WTC11 (cell line): ENCODE data around the gene EXOC4. TPM values are rescaled to one million over a fixed set of nuclear protein-coding genes. Genes with fewer than 3 reads are reported as not detected.

Experiments
- ATAC-seq: fragments of 200-7000 bp; cut with Tn5 transposase; 2 replicates; pipeline ENCODE4 v1.10.0; 2021; ENCODE audit warnings: mild to moderate bottlenecking, moderate library complexity
- CTCF ChIA-PET: fragments of 300-600 bp; sonication (Branson Sonifier 250); formaldehyde crosslinking; loops from one replicate; lab custom pipeline; 2021; ENCODE audit warnings: antibody characterized with exemption; lab: Charles Lee
- POLR2A ChIA-PET: fragments of 350-600 bp; sonication (Branson Sonifier 250); formaldehyde crosslinking; loops from one replicate; lab custom pipeline; 2021; ENCODE audit warnings: antibody characterized with exemption; lab: Charles Lee
- DNase-seq: peaks from one replicate; pipeline ENCODE4 v3.0.0; 2021; ENCODE audit warnings: low spot score
- H3K27ac Mint-ChIP-seq: 2 replicates; pipeline ENCODE4 v1.8.0; 2021; ENCODE audit warnings: mixed read lengths
- H3K27me3 Mint-ChIP-seq: 2 replicates; pipeline ENCODE4 v1.8.0; 2021; ENCODE audit warnings: low read depth, mild to moderate bottlenecking, moderate library complexity, mixed read lengths
- H3K36me3 Mint-ChIP-seq: 2 replicates; pipeline ENCODE4 v1.8.0; 2021; ENCODE audit warnings: mixed read lengths
- H3K4me1 Mint-ChIP-seq: 2 replicates; pipeline ENCODE4 v1.8.0; 2022; ENCODE audit warnings: mixed read lengths
- H3K4me3 Mint-ChIP-seq: 2 replicates; pipeline ENCODE4 v1.8.0; 2021; ENCODE audit warnings: mild to moderate bottlenecking, moderate library complexity, mixed read lengths
- H3K9me3 Mint-ChIP-seq: 2 replicates; pipeline ENCODE4 v1.8.0; 2021; ENCODE audit warnings: mixed read lengths
- HMGA2 ChIP-seq: fragments of 250-450 bp; sonication (Bioruptor Pico); IDR thresholded peaks from 2 replicates; pipeline ENCODE4 v1.4.0; 2021; ENCODE audit warnings: mild to moderate bottlenecking, moderate library complexity
- JAZF1 ChIP-seq: fragments of 250-450 bp; sonication (Bioruptor Pico); IDR thresholded peaks from 2 replicates; pipeline ENCODE4 v1.9.0; 2021; ENCODE audit warnings: moderate library complexity, mild to moderate bottlenecking, inconsistent platforms
- KAT7 ChIP-seq: sonication (generic); formaldehyde crosslinking; IDR thresholded peaks from 2 replicates; pipeline ENCODE4 v1.8.1; 2023; ENCODE audit warnings: missing genetic modification reagents, mild to moderate bottlenecking, borderline replicate concordance
- NR2C2 ChIP-seq: sonication (generic); formaldehyde crosslinking; IDR thresholded peaks from 2 replicates; pipeline ENCODE4 v1.8.0; 2022; ENCODE audit warnings: mild to moderate bottlenecking, missing genetic modification reagents
- TEAD4 ChIP-seq: sonication (generic); formaldehyde crosslinking; IDR thresholded peaks from 2 replicates; pipeline ENCODE4 v1.8.0; 2022; ENCODE audit warnings: mild to moderate bottlenecking, missing genetic modification reagents
- ZNF317 ChIP-seq: sonication (generic); formaldehyde crosslinking; IDR thresholded peaks from 2 replicates; pipeline ENCODE4 v1.8.1; 2023; ENCODE audit warnings: low read depth, mild to moderate bottlenecking, moderate library complexity, missing genetic modification reagents, borderline replicate concordance
- ZNF416 ChIP-seq: fragments of 250-450 bp; sonication (Bioruptor Pico); IDR thresholded peaks from 2 replicates; pipeline ENCODE4 v1.9.0; 2021; ENCODE audit warnings: mild to moderate bottlenecking, inconsistent platforms
- ZNF423 ChIP-seq: fragments of 250-450 bp; sonication (Bioruptor Pico); IDR thresholded peaks from 2 replicates; pipeline ENCODE4 v2.1.2; 2022; ENCODE audit warnings: mild to moderate bottlenecking, moderate library complexity
- total RNA-seq: library from RNA; stranded (reverse); gene quantifications from 3 replicates; pipeline ENCODE4 v1.2.3, GENCODE V29; 2021
- TF ChIP-seq, protein P1 (sequence below): fragments of 250-450 bp; sonication (Bioruptor Pico); IDR thresholded peaks from 2 replicates; pipeline ENCODE4 v2.1.2; 2022; ENCODE audit warnings: mild to moderate bottlenecking, moderate library complexity
- TF ChIP-seq, protein P2 (sequence below): fragments of 250-450 bp; sonication (Bioruptor Pico); IDR thresholded peaks from 2 replicates; pipeline ENCODE4 v1.9.0; 2021; ENCODE audit warnings: moderate library complexity, mild to moderate bottlenecking, inconsistent platforms, borderline replicate concordance
- TF ChIP-seq, protein P3 (sequence below): sonication (generic); formaldehyde crosslinking; IDR thresholded peaks from 2 replicates; pipeline ENCODE4 v1.8.1; 2022; ENCODE audit warnings: missing genetic modification reagents, borderline replicate concordance
- TF ChIP-seq, protein P4 (sequence below): sonication (generic); formaldehyde crosslinking; IDR thresholded peaks from 2 replicates; pipeline ENCODE4 v1.8.1; 2023; ENCODE audit warnings: mild to moderate bottlenecking, missing genetic modification reagents, moderate library complexity
- TF ChIP-seq, protein P5 (sequence below): sonication (generic); formaldehyde crosslinking; IDR thresholded peaks from 2 replicates; pipeline ENCODE4 v1.8.1; 2023; ENCODE audit warnings: mild to moderate bottlenecking, missing genetic modification reagents, moderate library complexity
- TF ChIP-seq, protein P6 (sequence below): sonication (generic); formaldehyde crosslinking; IDR thresholded peaks from 2 replicates; pipeline ENCODE4 v1.8.1; 2023; ENCODE audit warnings: mild to moderate bottlenecking, moderate library complexity, missing genetic modification reagents

The EXOC4 gene
- total RNA-seq, 1 experiment from 2014 or later, result 62.0 TPM

DNA sequence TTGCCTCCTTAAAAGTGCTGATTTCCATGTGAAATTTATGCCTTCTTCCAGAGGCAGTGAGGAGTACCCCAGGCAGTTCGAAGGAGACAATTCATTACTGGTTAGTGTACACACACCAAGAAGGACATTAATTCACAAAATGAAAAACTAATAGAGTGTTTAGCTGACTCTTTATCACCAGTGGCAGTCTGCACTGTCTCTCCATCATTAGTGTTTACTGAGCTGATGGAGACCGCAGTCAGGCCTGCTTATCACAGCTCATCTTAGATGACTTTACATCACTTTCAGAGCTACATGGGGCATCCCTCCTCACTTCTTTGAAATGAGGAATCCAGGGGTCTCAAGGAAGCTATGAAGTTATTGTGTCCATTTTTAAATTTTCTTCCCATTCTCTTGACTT, 718.7 kb downstream of the EXOC4 start (continued):
- TF ChIP-seq, protein P1, sequence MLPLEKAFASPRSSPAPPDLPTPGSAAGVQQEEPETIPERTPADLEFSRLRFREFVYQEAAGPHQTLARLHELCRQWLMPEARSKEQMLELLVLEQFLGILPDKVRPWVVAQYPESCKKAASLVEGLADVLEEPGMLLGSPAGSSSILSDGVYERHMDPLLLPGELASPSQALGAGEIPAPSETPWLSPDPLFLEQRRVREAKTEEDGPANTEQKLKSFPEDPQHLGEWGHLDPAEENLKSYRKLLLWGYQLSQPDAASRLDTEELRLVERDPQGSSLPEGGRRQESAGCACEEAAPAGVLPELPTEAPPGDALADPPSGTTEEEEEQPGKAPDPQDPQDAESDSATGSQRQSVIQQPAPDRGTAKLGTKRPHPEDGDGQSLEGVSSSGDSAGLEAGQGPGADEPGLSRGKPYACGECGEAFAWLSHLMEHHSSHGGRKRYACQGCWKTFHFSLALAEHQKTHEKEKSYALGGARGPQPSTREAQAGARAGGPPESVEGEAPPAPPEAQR (CRISPR knock-in tag), result no peak
- TF ChIP-seq, protein P2, sequence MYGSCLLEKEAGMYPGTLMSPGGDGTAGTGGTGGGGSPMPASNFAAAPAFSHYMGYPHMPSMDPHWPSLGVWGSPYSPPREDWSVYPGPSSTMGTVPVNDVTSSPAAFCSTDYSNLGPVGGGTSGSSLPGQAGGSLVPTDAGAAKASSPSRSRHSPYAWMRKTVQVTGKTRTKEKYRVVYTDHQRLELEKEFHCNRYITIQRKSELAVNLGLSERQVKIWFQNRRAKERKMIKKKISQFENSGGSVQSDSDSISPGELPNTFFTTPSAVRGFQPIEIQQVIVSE (CRISPR knock-in tag), result no peak
- no peak for TF ChIP-seq NR2C2 (CRISPR knock-in tag)
- TF ChIP-seq, protein P3, sequence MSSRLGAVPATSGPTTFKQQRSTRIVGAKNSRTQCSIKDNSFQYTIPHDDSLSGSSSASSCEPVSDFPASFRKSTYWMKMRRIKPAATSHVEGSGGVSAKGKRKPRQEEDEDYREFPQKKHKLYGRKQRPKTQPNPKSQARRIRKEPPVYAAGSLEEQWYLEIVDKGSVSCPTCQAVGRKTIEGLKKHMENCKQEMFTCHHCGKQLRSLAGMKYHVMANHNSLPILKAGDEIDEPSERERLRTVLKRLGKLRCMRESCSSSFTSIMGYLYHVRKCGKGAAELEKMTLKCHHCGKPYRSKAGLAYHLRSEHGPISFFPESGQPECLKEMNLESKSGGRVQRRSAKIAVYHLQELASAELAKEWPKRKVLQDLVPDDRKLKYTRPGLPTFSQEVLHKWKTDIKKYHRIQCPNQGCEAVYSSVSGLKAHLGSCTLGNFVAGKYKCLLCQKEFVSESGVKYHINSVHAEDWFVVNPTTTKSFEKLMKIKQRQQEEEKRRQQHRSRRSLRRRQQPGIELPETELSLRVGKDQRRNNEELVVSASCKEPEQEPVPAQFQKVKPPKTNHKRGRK (CRISPR knock-in tag), result no peak
- TF ChIP-seq KAT7 (CRISPR knock-in tag), result no peak
- TF ChIP-seq, all 79 proteins: peak for 0

DNA sequence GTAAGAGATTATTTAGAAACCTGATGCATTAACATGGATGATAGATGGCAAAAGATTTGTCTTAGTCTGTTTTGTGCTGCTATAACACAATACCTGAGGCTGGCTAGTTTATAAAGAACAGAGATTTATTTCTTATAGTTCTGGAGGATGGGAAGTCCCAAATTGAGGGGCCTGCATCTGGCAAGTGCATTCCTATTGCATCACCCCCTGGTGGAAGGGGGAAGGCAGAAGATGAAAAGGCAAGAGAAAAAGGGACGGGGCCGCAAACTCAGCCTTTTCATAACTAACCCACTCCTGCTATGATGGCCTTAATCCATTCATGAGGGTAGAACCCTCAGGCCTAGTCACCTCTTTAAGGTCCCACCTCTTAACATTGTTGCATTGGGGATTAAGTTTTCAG, 720.8 kb downstream of the EXOC4 start:
- Mint-ChIP-seq H3K9me3 (peaks cover 9% of the 10 kb centered on the region), H3K4me1 (peaks cover 30% of the 10 kb centered on the region), H3K27ac (no peak overlapping the region), H3K36me3 (peaks cover 10% of the 10 kb centered on the region), H3K4me3 (no peak overlapping the region), H3K27me3 (no peaks in the 10 kb centered on the region)
- ChIA-PET POLR2A (no interaction called here), CTCF (no interaction called here)
- DNase-seq (no peak), ATAC-seq (no peak)
- no peak for TF ChIP-seq ZNF317
- no peak for TF ChIP-seq JAZF1 (CRISPR knock-in tag)
- TF ChIP-seq, protein P4, sequence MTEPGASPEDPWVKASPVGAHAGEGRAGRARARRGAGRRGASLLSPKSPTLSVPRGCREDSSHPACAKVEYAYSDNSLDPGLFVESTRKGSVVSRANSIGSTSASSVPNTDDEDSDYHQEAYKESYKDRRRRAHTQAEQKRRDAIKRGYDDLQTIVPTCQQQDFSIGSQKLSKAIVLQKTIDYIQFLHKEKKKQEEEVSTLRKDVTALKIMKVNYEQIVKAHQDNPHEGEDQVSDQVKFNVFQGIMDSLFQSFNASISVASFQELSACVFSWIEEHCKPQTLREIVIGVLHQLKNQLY (CRISPR knock-in tag), result no peak
- TF ChIP-seq TEAD4 (CRISPR knock-in tag), result no peak
- no peak for TF ChIP-seq ZNF416 (CRISPR knock-in tag)
- TF ChIP-seq, protein P5, sequence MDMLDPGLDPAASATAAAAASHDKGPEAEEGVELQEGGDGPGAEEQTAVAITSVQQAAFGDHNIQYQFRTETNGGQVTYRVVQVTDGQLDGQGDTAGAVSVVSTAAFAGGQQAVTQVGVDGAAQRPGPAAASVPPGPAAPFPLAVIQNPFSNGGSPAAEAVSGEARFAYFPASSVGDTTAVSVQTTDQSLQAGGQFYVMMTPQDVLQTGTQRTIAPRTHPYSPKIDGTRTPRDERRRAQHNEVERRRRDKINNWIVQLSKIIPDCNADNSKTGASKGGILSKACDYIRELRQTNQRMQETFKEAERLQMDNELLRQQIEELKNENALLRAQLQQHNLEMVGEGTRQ (CRISPR knock-in tag), result no peak
- no peak for TF ChIP-seq ZNF423 (CRISPR knock-in tag)
- TF ChIP-seq, protein P6, sequence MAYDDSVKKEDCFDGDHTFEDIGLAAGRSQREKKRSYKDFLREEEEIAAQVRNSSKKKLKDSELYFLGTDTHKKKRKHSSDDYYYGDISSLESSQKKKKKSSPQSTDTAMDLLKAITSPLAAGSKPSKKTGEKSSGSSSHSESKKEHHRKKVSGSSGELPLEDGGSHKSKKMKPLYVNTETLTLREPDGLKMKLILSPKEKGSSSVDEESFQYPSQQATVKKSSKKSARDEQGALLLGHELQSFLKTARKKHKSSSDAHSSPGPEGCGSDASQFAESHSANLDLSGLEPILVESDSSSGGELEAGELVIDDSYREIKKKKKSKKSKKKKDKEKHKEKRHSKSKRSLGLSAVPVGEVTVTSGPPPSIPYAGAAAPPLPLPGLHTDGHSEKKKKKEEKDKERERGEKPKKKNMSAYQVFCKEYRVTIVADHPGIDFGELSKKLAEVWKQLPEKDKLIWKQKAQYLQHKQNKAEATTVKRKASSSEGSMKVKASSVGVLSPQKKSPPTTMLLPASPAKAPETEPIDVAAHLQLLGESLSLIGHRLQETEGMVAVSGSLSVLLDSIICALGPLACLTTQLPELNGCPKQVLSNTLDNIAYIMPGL (CRISPR knock-in tag), result no peak
- TF ChIP-seq HMGA2 (CRISPR knock-in tag), result no peak

DNA sequence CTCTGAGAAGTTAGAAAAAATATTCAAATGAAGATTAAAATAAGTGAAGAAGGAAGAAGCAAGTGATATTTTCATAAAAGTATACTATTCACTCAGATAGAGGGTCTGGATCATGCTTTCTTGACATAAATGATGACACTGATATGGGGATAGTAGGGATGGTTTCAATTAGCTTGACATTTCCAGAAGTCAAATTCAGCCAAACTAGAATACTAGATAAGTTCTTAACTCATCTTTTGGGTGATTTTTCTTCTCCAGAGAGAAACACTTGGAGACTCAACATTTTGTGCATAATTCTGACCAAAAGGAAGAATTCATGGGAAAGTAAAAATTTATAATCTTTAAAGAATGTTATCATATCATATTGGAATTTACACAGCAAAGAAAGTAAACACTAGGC, 722.3 kb downstream of the EXOC4 start:
- TF ChIP-seq, protein P4 (CRISPR knock-in tag), result no peak
- TF ChIP-seq, all 79 proteins: peak for 0
- Mint-ChIP-seq H3K36me3 (no peaks in the 10 kb centered on the region), H3K27me3 (no peaks in the 10 kb centered on the region), H3K9me3 (0 out of 2 replicates have a peak, but pooled peaks cover 4% of the 10 kb centered on the region), H3K27ac (no peak overlapping the region), H3K4me1 (peaks cover 36% of the 10 kb centered on the region), H3K4me3 (no peak overlapping the region)
- CTCF ChIA-PET, result no interaction called here
- POLR2A ChIA-PET, result no interaction called here
- DNase-seq (no peak), ATAC-seq (no peak)
